ENCODE measurements around the gene ARHGEF10L. TPM values are rescaled to one million over a fixed set of nuclear protein-coding genes. Genes with fewer than 3 reads are reported as not detected.

ARHGEF10L gene
- total RNA-seq, 1 donor from 2014 or later = 27.8 TPM

- TF ChIP-seq CTCF (conservative IDR thresholded peaks at IDR 0.05; ENCODE audit: low read depth, low read length) = no peak
- DNase-seq (ENCODE audit: low read depth) = no peak
- H3K4me3 ChIP-seq (ENCODE audit: low read depth, low read length) = no peak overlapping the region
Observed at GRCh38 chr1:17514776-17515175, 24.7 kb upstream of the ARHGEF10L start.

- H3K4me3 ChIP-seq (ENCODE audit: low read depth, low read length) = no peak overlapping the region
- no peak for TF ChIP-seq CTCF (conservative IDR thresholded peaks at IDR 0.05; ENCODE audit: low read depth, low read length)
- no peak for DNase-seq (ENCODE audit: low read depth)
Observed at GRCh38 chr1:17515902-17516301, 23.6 kb upstream of the ARHGEF10L start.

GRCh38 chr1:17516303-17517214 is 22.9 kb upstream of the ARHGEF10L start:
- peak; percentile 44 for DNase-seq (ENCODE audit: low read depth)
- no peak for TF ChIP-seq CTCF (conservative IDR thresholded peaks at IDR 0.05; ENCODE audit: low read depth, low read length)
- no peak overlapping the region for H3K4me3 ChIP-seq (ENCODE audit: low read depth, low read length)

GRCh38 chr1:17520041-17520440 is 19.5 kb upstream of the ARHGEF10L start:
- DNase-seq (ENCODE audit: low read depth) = no peak
- H3K4me3 ChIP-seq (ENCODE audit: low read depth, low read length) = no peak overlapping the region
- no peak for TF ChIP-seq CTCF (conservative IDR thresholded peaks at IDR 0.05; ENCODE audit: low read depth, low read length)

- H3K4me3 ChIP-seq (ENCODE audit: low read depth, low read length) = no peak overlapping the region
- no peak for TF ChIP-seq CTCF (conservative IDR thresholded peaks at IDR 0.05; ENCODE audit: low read depth, low read length)
- no peak for DNase-seq (ENCODE audit: low read depth)
Observed at GRCh38 chr1:17520473-17521319, 18.8 kb upstream of the ARHGEF10L start.

GRCh38 chr1:17521946-17522612 is 17.4 kb upstream of the ARHGEF10L start:
- no peak for TF ChIP-seq CTCF (conservative IDR thresholded peaks at IDR 0.05; ENCODE audit: low read depth, low read length)
- no peak for DNase-seq (ENCODE audit: low read depth)

More at GRCh38 chr1:17521946-17522612, 17.4 kb upstream of the ARHGEF10L start:
- no peak overlapping the region for H3K4me3 ChIP-seq (ENCODE audit: low read depth, low read length)

Data from epithelial cell of proximal tubule (primary cell).